ENCODE results near the gene KISS1. TPM values are rescaled to one million over a fixed set of nuclear protein-coding genes. Genes with fewer than 3 reads are reported as not detected.

KISS1 gene
- polyA plus RNA-seq, 1 donor (not counting 4 experiments of a cell fraction or from before 2014, with no cell fraction given), result not detected

GRCh38 chr1:204192046-204192445, 4.2 kb downstream of the KISS1 start:
- Histone ChIP-seq H3K9me3 (ENCODE audit: control insufficient read depth, low read depth, low read length) (no peaks in the 10 kb centered on the region), H3K4me3 (ENCODE audit: control insufficient read depth in 2 of 3, extremely low read depth in 1 of 3, insufficient read depth in 2 of 3, low read depth in 1 of 3, low read length in 3 of 3) (no peak overlapping the region), H3K4me1 (ENCODE audit: control insufficient read depth, extremely low read depth, insufficient read depth, low read length) (peaks cover 9% of the 10 kb centered on the region), H4K20me1 (ENCODE audit: control insufficient read depth, extremely low read depth, insufficient read depth, low read length) (no peaks in the 10 kb centered on the region), H2AFZ (ENCODE audit: control insufficient read depth, low read length) (no peak overlapping the region), H3K79me2 (ENCODE audit: control insufficient read depth, insufficient read depth, low read length) (no peaks in the 10 kb centered on the region), H3K9me1 (ENCODE audit: control insufficient read depth, extremely low read depth, insufficient read depth, low read length) (no peaks in the 10 kb centered on the region), H3K36me3 (ENCODE audit: control insufficient read depth in 2 of 2, extremely low read depth in 1 of 2, insufficient read depth in 2 of 2, low read length in 2 of 2) (no peaks in the 10 kb centered on the region), H3K4me2 (ENCODE audit: control insufficient read depth, extremely low read depth, insufficient read depth, low read depth, low read length) (no peak overlapping the region), H3K9ac (ENCODE audit: control insufficient read depth, extremely low read depth, insufficient read depth, low read length) (no peak overlapping the region), H3K27me3 (ENCODE audit: control insufficient read depth, extremely low read depth, insufficient read depth, low read length) (peaks cover 14% of the 10 kb centered on the region), H3K27ac (ENCODE audit: control insufficient read depth, insufficient read depth, low read length) (no peak overlapping the region)
- DNase-seq (ENCODE audit: low read depth, low spot score) (no peak), FAIRE-seq (no peak)
- no peak for TF ChIP-seq EZH2 (IDR thresholded peaks at IDR 0.05; ENCODE audit: low read length)
- no peak for TF ChIP-seq CTCF (optimal IDR thresholded peaks at IDR 0.05 in 1 of 3, IDR thresholded peaks at IDR 0.05 in 1 of 3, conservative IDR thresholded peaks at IDR 0.05 in 1 of 3; ENCODE audit: extremely low read depth in 1 of 3, insufficient read depth in 2 of 3, low read length in 3 of 3)
- dilution Hi-C loops (cut with MboI; ENCODE audit: extremely low pct_ligation_motif_present, low sequenced_read_pairs), result no loop called here

GRCh38 chr1:204191456-204191855, 4.8 kb downstream of the KISS1 start:
- H3K27ac ChIP-seq (ENCODE audit: control insufficient read depth, insufficient read depth, low read length), result no peak overlapping the region
- DNase-seq (ENCODE audit: low read depth, low spot score), result no peak
- no peak overlapping the region for H3K4me2 ChIP-seq (ENCODE audit: control insufficient read depth, extremely low read depth, insufficient read depth, low read depth, low read length)
- FAIRE-seq, result no peak
- peaks cover 9% of the 10 kb centered on the region for H3K4me1 ChIP-seq (ENCODE audit: control insufficient read depth, extremely low read depth, insufficient read depth, low read length)
- no peaks in the 10 kb centered on the region for H3K36me3 ChIP-seq (ENCODE audit: control insufficient read depth in 2 of 2, extremely low read depth in 1 of 2, insufficient read depth in 2 of 2, low read length in 2 of 2)
- H3K9me1 ChIP-seq (ENCODE audit: control insufficient read depth, extremely low read depth, insufficient read depth, low read length), result no peaks in the 10 kb centered on the region
- H3K4me3 ChIP-seq (ENCODE audit: control insufficient read depth in 2 of 3, extremely low read depth in 1 of 3, insufficient read depth in 2 of 3, low read depth in 1 of 3, low read length in 3 of 3), result no peak overlapping the region
- H3K27me3 ChIP-seq (ENCODE audit: control insufficient read depth, extremely low read depth, insufficient read depth, low read length), result peaks cover 14% of the 10 kb centered on the region
- H2AFZ ChIP-seq (ENCODE audit: control insufficient read depth, low read length), result no peak overlapping the region
- dilution Hi-C loops (cut with MboI; ENCODE audit: extremely low pct_ligation_motif_present, low sequenced_read_pairs), result no loop called here
- H3K9me3 ChIP-seq (ENCODE audit: control insufficient read depth, low read depth, low read length), result no peaks in the 10 kb centered on the region
- H3K9ac ChIP-seq (ENCODE audit: control insufficient read depth, extremely low read depth, insufficient read depth, low read length), result no peak overlapping the region
- H3K79me2 ChIP-seq (ENCODE audit: control insufficient read depth, insufficient read depth, low read length), result no peaks in the 10 kb centered on the region
- TF ChIP-seq EZH2 (IDR thresholded peaks at IDR 0.05; ENCODE audit: low read length) (no peak), CTCF (optimal IDR thresholded peaks at IDR 0.05 in 1 of 3, IDR thresholded peaks at IDR 0.05 in 1 of 3, conservative IDR thresholded peaks at IDR 0.05 in 1 of 3; ENCODE audit: extremely low read depth in 1 of 3, insufficient read depth in 2 of 3, low read length in 3 of 3) (no peak)
- H4K20me1 ChIP-seq (ENCODE audit: control insufficient read depth, extremely low read depth, insufficient read depth, low read length), result no peaks in the 10 kb centered on the region
